HG02943 (cell line): ENCODE data around the gene C19orf81.

ENCODE experiments used
- ATAC-seq: cut with Tn5 transposase; IDR thresholded peaks from one replicate; pipeline ENCODE4 v1.9.1; 2021; ENCODE audit warnings: mild to moderate bottlenecking, low read depth, moderate library complexity; ENCODE audit not compliant: unreplicated experiment

Gene C19orf81

GRCh38 chr19:50705422-50706019, 56.3 kb downstream of the C19orf81 start:
- no peak for ATAC-seq

GRCh38 chr19:50706387-50706786, 57.1 kb downstream of the C19orf81 start:
- no peak for ATAC-seq

- ATAC-seq, result no peak
These were observed 59.1 kb downstream of the C19orf81 start for GRCh38 chr19:50708179-50708879.
